Lung (tissue), 12 donors: ENCODE measurements around the gene PHF10. TPM values are rescaled to one million over a fixed set of nuclear protein-coding genes. Genes with fewer than 3 reads are reported as not detected.

Experiments
- ATAC-seq: fragments of 200-7000 bp; cut with Tn5 transposase; one replicate; pipeline ENCODE4 v1.9.1; 2020; ENCODE audit warnings: moderate number of reproducible peaks; ENCODE audit not compliant: insufficient read depth, low FRiP score
- DNase-seq, 3 donors: peaks; one replicate each; pipeline ENCODE4 v3.0.0-alpha.2; 2013 to 2017
- H3K27ac ChIP-seq, 2 donors: one replicate each; pipeline ENCODE4 v1.5.1; 2013; ENCODE audit warnings: mild to moderate bottlenecking in 2 of 2, moderate library complexity in 2 of 2, control low read depth in 1 of 2, inconsistent platforms in 1 of 2, low read depth in 1 of 2, low read length in 1 of 2
- H3K27me3 ChIP-seq, 3 donors: one replicate each; pipeline ENCODE4 v1.5.1; 2013; ENCODE audit warnings: low read length in 2 of 3; ENCODE audit not compliant: control insufficient read depth in 3 of 3, insufficient read depth in 3 of 3
- H3K36me3 ChIP-seq, 4 donors: one replicate each; pipeline ENCODE4 v1.5.1; 2013; ENCODE audit warnings: low read length in 4 of 4, mild to moderate bottlenecking in 1 of 4, moderate library complexity in 1 of 4; ENCODE audit not compliant: control insufficient read depth in 4 of 4, insufficient read depth in 4 of 4
- H3K4me1 ChIP-seq, 5 donors: one replicate each; pipeline ENCODE4 v1.5.1; 2013; ENCODE audit warnings: low read length in 5 of 5, mild to moderate bottlenecking in 2 of 5, moderate library complexity in 1 of 5; ENCODE audit not compliant: control insufficient read depth in 5 of 5, insufficient read depth in 5 of 5
- H3K4me3 ChIP-seq: one replicate; pipeline ENCODE4 v1.5.1; 2013; ENCODE audit warnings: mild to moderate bottlenecking, control low read depth, moderate library complexity
- H3K9ac ChIP-seq, 2 donors: one replicate each; pipeline ENCODE4 v1.5.1; 2013; ENCODE audit warnings: low read length in 2 of 2, control low read depth in 1 of 2; ENCODE audit not compliant: insufficient read depth in 1 of 2
- H3K9me3 ChIP-seq, 4 donors: one replicate each; pipeline ENCODE4 v1.5.1; 2013; ENCODE audit warnings: low read length in 3 of 4, mild to moderate bottlenecking in 1 of 4, moderate library complexity in 1 of 4; ENCODE audit not compliant: control insufficient read depth in 4 of 4, insufficient read depth in 3 of 4
- WGBS, 2 donors: extraction: QIAGEN DNeasy Blood & Tissue Kit; methylation state at CpG; one replicate each; pipeline ENCODE4 v1.1.7; 2013; 5-methylcytosine and 5-hydroxymethylcytosine counted together
- polyA plus RNA-seq, 2 donors: library from polyadenylated mRNA; stranded (reverse); fragments of 200-250 nt; gene quantifications; one replicate each; pipeline ENCODE4 v1.2.1, GENCODE V29; 2013
- total RNA-seq, 2 donors: library from RNA; depleted of rRNA in 1 of 2; stranded (reverse); fragments of >200 nt in 1 of 2; gene quantifications; one replicate each; pipeline ENCODE4 v1.2.1, GENCODE V29; 2014 to 2021
- TF ChIP-seq, protein P1 (sequence below): IDR thresholded peaks from 2 replicates; pipeline ENCODE4 v1.5.1; 2012; ENCODE audit warnings: mild to moderate bottlenecking; ENCODE audit errors: control extremely low read depth, extremely low read depth
- donor health status: control.
- donor health status: control.
- donor health status: Bipolar disorder and iron deficiency.
- donor health status: healthy.
- donor health status: DM: yes; HTN: yes; CAD: no.

PHF10 gene
- total and polyA plus RNA-seq, 4 donors = 26.0 to 94.9 (median 30.9) TPM

DNA sequence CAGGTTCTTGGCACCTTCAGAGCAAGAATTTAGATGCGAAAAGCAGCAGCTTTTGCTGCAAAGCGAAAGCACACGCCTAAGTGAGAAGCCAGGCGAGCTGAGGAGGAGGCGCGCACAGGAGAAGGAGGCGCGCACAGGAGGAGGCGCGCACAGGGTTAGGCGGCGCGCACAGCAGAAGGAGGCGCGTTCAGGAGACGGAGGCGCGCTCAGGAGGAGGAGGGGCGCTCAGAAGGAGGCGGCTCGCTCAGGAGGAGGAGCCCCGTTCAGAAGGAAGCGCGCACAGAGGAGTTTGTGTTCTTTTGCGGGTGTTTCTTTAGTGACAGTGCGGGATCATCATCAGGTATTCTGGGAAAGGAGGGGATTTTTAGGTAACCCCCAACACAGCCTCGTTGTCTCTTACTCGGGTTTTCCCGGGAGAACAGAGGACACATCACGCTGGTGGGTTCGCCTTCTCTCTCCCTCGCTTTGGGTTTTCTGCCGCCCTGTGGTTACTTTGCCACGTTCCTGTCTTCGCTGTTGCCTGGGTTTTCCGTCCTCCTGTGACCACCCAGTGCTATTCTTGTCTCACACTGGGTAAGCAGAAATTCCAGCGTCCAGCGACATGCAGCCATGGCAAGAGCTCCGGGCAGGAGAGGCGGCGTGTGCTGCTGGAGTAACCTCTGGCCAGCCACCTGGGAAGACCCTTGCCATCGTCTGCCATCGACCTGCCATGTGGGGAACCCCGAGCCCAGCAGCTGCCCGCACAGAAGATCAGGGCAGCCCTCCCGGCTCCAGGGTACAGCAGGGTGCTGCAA lies 69.5 kb downstream of the PHF10 start:
- Histone ChIP-seq H3K4me1 (peaks cover 0 to 4% (median 0%) of the 10 kb centered on the region in 5 donors), H3K27me3 (no peaks in the 10 kb centered on the region), H3K9ac (peak overlapping the region; percentile 31 to 99), H3K36me3 (peaks cover 3 to 19% (median 14%) of the 10 kb centered on the region in 4 donors), H3K4me3 (peak overlapping the region; percentile 9), H3K9me3 (no peaks in the 10 kb centered on the region), H3K27ac (peak overlapping the region in 1 of 2 donors; percentile 76)
- peak; percentile 83 to 91 (median 85) for DNase-seq
- TF ChIP-seq, protein P1, sequence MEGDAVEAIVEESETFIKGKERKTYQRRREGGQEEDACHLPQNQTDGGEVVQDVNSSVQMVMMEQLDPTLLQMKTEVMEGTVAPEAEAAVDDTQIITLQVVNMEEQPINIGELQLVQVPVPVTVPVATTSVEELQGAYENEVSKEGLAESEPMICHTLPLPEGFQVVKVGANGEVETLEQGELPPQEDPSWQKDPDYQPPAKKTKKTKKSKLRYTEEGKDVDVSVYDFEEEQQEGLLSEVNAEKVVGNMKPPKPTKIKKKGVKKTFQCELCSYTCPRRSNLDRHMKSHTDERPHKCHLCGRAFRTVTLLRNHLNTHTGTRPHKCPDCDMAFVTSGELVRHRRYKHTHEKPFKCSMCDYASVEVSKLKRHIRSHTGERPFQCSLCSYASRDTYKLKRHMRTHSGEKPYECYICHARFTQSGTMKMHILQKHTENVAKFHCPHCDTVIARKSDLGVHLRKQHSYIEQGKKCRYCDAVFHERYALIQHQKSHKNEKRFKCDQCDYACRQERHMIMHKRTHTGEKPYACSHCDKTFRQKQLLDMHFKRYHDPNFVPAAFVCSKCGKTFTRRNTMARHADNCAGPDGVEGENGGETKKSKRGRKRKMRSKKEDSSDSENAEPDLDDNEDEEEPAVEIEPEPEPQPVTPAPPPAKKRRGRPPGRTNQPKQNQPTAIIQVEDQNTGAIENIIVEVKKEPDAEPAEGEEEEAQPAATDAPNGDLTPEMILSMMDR = no peak
- ATAC-seq = peak; percentile 92
- WGBS, 2 donors = 47 to 51% methylated on average over 46 of the region's 46 CpGs

Other genes with a start within 250 kb of the PHF10 start
- gene WDR27, start 22.5 kb downstream of the PHF10 start, total RNA-seq = 10 to 100 TPM; 42.6 to 68.1 TPM
- gene WDR27, start 22.5 kb downstream of the PHF10 start, polyA plus RNA-seq = 10 to 100 TPM in 1 of 2 donors, 1 to 10 TPM in 1; 6.9 to 20.2 TPM
- gene C6orf120, start 22.4 kb downstream of the PHF10 start, total RNA-seq = 10 to 100 TPM; 22.6 to 23.9 TPM
- 10 to 100 TPM in 1 of 2 donors, 1 to 10 TPM in 1; 4.3 to 21.2 TPM for gene C6orf120, start 22.4 kb downstream of the PHF10 start, polyA plus RNA-seq
- gene DYNLT2, start 27.1 kb upstream of the PHF10 start, total RNA-seq = 1 to 10 TPM; 1.6 to 5.2 TPM
- 1 to 10 TPM in 1 of 2 donors, under 1 TPM in 1; 0.69 to 3.2 TPM for gene DYNLT2, start 27.1 kb upstream of the PHF10 start, polyA plus RNA-seq
- 10 to 100 TPM; 24.7 to 41.0 TPM for gene ERMARD, start 27.1 kb upstream of the PHF10 start, total RNA-seq
- gene ERMARD, start 27.1 kb upstream of the PHF10 start, polyA plus RNA-seq = 10 to 100 TPM; 18.7 to 55.3 TPM